ENCODE data around the gene RPL41. TPM values are rescaled to one million over a fixed set of nuclear protein-coding genes. Genes with fewer than 3 reads are reported as not detected.

The RPL41 gene
- total and polyA plus RNA-seq, 9 of the 15 experiments (the other 6 are each of a cell fraction or from before 2014, with no cell fraction given) = 3,403 to 11,276 (median 5,604) TPM

DNA sequence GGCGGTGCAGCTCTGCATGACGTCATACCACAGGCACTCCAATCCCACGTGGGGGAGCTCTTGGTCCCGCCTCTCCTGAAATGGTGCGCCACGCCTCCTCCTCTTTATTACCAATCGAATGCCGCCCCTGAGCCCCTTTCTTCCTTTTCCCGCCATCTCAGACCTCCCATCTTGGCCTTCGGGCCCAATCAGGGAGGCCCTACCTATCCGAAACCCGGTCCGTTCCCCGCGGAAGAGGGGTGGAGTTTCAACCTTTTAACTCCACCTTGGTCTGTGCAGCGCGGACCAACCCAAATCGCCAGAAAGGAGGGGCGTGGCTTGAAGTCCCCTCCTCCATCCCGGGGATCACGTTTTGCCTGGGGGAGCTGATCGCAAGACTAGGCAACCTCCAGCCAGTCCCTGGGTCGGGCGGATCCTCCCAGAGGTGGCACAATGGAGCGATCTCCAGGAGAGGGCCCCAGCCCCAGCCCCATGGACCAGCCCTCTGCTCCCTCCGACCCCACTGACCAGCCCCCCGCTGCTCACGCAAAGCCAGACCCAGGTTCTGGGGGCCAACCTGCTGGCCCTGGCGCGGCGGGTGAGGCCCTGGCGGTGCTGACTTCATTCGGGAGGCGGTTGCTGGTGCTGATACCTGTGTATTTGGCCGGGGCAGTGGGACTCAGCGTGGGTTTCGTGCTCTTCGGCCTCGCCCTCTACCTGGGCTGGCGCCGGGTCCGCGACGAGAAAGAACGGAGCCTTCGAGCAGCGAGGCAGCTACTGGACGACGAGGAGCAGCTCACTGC is 11.6 kb downstream of the RPL41 start, which contains the start of gene ESYT1 (continued):
- TF ChIP-seq, protein P1, sequence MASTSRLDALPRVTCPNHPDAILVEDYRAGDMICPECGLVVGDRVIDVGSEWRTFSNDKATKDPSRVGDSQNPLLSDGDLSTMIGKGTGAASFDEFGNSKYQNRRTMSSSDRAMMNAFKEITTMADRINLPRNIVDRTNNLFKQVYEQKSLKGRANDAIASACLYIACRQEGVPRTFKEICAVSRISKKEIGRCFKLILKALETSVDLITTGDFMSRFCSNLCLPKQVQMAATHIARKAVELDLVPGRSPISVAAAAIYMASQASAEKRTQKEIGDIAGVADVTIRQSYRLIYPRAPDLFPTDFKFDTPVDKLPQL (IDR thresholded peaks at IDR 0.05; ENCODE audit: extremely low read depth, insufficient read length) = no peak
- TF ChIP-seq ZNF133 (CRISPR knock-in tag; IDR thresholded peaks at IDR 0.05) (no peak), ZNF699 (CRISPR knock-in tag; IDR thresholded peaks at IDR 0.05; ENCODE audit: insufficient replicate concordance) (no peak), RBM22 (IDR thresholded peaks at IDR 0.05; ENCODE audit: low read depth, low read length, poor library complexity, severe bottlenecking) (peak; percentile 95), E2F3 (CRISPR knock-in tag; IDR thresholded peaks at IDR 0.05) (peak; percentile 87), ZNF79 (CRISPR knock-in tag; IDR thresholded peaks at IDR 0.05; ENCODE audit: low read depth) (no peak), KAT8 (IDR thresholded peaks at IDR 0.05; ENCODE audit: low read depth) (no peak), GABPA (tag; conservative IDR thresholded peaks at IDR 0.05; ENCODE audit: low read depth) (no peak), ELF2 (CRISPR knock-in tag; IDR thresholded peaks at IDR 0.05) (no peak), HNRNPL (IDR thresholded peaks at IDR 0.05; ENCODE audit: low read depth, low read length) (no peak), LEF1 (IDR thresholded peaks at IDR 0.05) (peak; percentile 23; the same call in 1 of the 2 replicates), ZNF408 (CRISPR knock-in tag; IDR thresholded peaks at IDR 0.05; ENCODE audit: low read depth) (no peak), ZNF384 (IDR thresholded peaks at IDR 0.05; ENCODE audit: low read depth, low read length) (no peak), ZNF766 (CRISPR knock-in tag; conservative IDR thresholded peaks at IDR 0.05) (no peak), NFRKB (IDR thresholded peaks at IDR 0.05; ENCODE audit: low read depth) (peak; percentile 42; the same call in 1 of the 2 replicates), ZNF444 (CRISPR knock-in tag; IDR thresholded peaks at IDR 0.05) (no peak), SIN3A (IDR thresholded peaks at IDR 0.05; ENCODE audit: borderline replicate concordance in 2 of 2, control insufficient read depth in 1 of 2, low read depth in 2 of 2, low read length in 2 of 2) (peak; percentile 37 to 90; a peak in 3 of 4 replicates), FIP1L1 (IDR thresholded peaks at IDR 0.05; ENCODE audit: low read depth, low read length, poor library complexity, severe bottlenecking) (peak; percentile 71), POU5F1 (IDR thresholded peaks at IDR 0.05; ENCODE audit: borderline replicate concordance, low read depth, low read length, partially characterized antibody) (no peak)
- TF ChIP-seq, protein P2, sequence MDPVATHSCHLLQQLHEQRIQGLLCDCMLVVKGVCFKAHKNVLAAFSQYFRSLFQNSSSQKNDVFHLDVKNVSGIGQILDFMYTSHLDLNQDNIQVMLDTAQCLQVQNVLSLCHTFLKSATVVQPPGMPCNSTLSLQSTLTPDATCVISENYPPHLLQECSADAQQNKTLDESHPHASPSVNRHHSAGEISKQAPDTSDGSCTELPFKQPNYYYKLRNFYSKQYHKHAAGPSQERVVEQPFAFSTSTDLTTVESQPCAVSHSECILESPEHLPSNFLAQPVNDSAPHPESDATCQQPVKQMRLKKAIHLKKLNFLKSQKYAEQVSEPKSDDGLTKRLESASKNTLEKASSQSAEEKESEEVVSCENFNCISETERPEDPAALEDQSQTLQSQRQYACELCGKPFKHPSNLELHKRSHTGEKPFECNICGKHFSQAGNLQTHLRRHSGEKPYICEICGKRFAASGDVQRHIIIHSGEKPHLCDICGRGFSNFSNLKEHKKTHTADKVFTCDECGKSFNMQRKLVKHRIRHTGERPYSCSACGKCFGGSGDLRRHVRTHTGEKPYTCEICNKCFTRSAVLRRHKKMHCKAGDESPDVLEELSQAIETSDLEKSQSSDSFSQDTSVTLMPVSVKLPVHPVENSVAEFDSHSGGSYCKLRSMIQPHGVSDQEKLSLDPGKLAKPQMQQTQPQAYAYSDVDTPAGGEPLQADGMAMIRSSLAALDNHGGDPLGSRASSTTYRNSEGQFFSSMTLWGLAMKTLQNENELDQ (CRISPR knock-in tag; IDR thresholded peaks at IDR 0.05; ENCODE audit: borderline replicate concordance) = no peak
- TF ChIP-seq, protein P3, sequence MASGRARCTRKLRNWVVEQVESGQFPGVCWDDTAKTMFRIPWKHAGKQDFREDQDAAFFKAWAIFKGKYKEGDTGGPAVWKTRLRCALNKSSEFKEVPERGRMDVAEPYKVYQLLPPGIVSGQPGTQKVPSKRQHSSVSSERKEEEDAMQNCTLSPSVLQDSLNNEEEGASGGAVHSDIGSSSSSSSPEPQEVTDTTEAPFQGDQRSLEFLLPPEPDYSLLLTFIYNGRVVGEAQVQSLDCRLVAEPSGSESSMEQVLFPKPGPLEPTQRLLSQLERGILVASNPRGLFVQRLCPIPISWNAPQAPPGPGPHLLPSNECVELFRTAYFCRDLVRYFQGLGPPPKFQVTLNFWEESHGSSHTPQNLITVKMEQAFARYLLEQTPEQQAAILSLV (tag; IDR thresholded peaks at IDR 0.05) = no peak
- TF ChIP-seq, protein P4, sequence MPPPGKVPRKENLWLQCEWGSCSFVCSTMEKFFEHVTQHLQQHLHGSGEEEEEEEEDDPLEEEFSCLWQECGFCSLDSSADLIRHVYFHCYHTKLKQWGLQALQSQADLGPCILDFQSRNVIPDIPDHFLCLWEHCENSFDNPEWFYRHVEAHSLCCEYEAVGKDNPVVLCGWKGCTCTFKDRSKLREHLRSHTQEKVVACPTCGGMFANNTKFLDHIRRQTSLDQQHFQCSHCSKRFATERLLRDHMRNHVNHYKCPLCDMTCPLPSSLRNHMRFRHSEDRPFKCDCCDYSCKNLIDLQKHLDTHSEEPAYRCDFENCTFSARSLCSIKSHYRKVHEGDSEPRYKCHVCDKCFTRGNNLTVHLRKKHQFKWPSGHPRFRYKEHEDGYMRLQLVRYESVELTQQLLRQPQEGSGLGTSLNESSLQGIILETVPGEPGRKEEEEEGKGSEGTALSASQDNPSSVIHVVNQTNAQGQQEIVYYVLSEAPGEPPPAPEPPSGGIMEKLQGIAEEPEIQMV (tag; conservative IDR thresholded peaks at IDR 0.05; ENCODE audit: low read depth) = no peak

Measured in K562 (cell line).